Small intestine (tissue), 7 donors: Measurements from ENCODE around the gene RGS19. TPM values are rescaled to one million over a fixed set of nuclear protein-coding genes. Genes with fewer than 3 reads are reported as not detected.

ENCODE experiments used
- DNase-seq, 2 donors: peaks; one replicate each; pipeline versions ENCODE4 v3.0.0 to v3.0.0-alpha.2; 2013
- FAIRE-seq: peaks from 2 replicates; lab custom pipeline; 2012; peaks lifted over from hg19 to GRCh38; lab: Jason Lieb, UNC
- H3K27ac ChIP-seq, 3 donors: one replicate each; pipeline ENCODE4 v1.5.1; 2013; ENCODE audit warnings: low read length in 2 of 3, mild to moderate bottlenecking in 2 of 3, control low read depth in 1 of 3, inconsistent platforms in 1 of 3, low read depth in 1 of 3, moderate library complexity in 1 of 3
- H3K27me3 ChIP-seq, 3 donors: one replicate each; pipeline ENCODE4 v1.6.1; 2013; ENCODE audit warnings: low read length in 3 of 3, inconsistent platforms in 1 of 3; ENCODE audit not compliant: control insufficient read depth in 3 of 3, insufficient read depth in 3 of 3
- H3K36me3 ChIP-seq, 3 donors: one replicate each; pipeline ENCODE4 v1.6.1; 2013; ENCODE audit warnings: low read length in 3 of 3, inconsistent platforms in 1 of 3, low read depth in 1 of 3, mild to moderate bottlenecking in 1 of 3, moderate library complexity in 1 of 3; ENCODE audit not compliant: control insufficient read depth in 3 of 3, insufficient read depth in 2 of 3
- H3K4me1 ChIP-seq, 3 donors: one replicate each; pipeline ENCODE4 v1.6.1; 2013; ENCODE audit warnings: low read length in 2 of 3, inconsistent platforms in 1 of 3, low read depth in 1 of 3, mild to moderate bottlenecking in 1 of 3, moderate library complexity in 1 of 3; ENCODE audit not compliant: control insufficient read depth in 3 of 3, insufficient read depth in 2 of 3
- H3K4me3 ChIP-seq, 3 donors: one replicate each; pipeline ENCODE4 v1.5.1; 2013; ENCODE audit warnings: low read length in 3 of 3, control low read depth in 1 of 3, inconsistent platforms in 1 of 3, low read depth in 1 of 3, mild to moderate bottlenecking in 1 of 3, moderate library complexity in 1 of 3
- H3K9me3 ChIP-seq, 2 donors: one replicate each; pipeline ENCODE4 v1.6.1; 2013; ENCODE audit warnings: low read depth in 1 of 2, low read length in 1 of 2; ENCODE audit not compliant: control insufficient read depth in 2 of 2, insufficient read depth in 1 of 2
- WGBS, 3 donors: extraction: QIAGEN DNeasy Blood & Tissue Kit; methylation state at CpG; one replicate each; pipeline ENCODE4 v1.1.7; 2013; 5-methylcytosine and 5-hydroxymethylcytosine counted together
- polyA plus RNA-seq, 4 donors: library from polyadenylated mRNA; stranded (reverse) in 3 of 4; unstranded in 1 of 4; fragments of 200-250 nt in 3 of 4; fragments of 120-200 nt in 1 of 4; gene quantifications; one replicate each; pipeline versions ENCODE4 v1.2.1 to v1.2.3, GENCODE V29; 2013
- donor health status: healthy with polysubstance abuse.
- donor health status: control.
- donor health status: control.
- donor health status: Bipolar disorder and iron deficiency.
- donor health status: healthy.

RGS19 gene
- polyA plus RNA-seq, 4 donors: 1.8 to 10.8 (median 6.2) TPM

GRCh38 chr20:64105846-64106434, 26.6 kb upstream of the RGS19 start:
- no peak for FAIRE-seq
- 86 to 90% (median 88%) methylated on average over 39 of the region's 39 CpGs for WGBS, 3 donors
- Histone ChIP-seq H3K4me1 (no peaks in the 10 kb centered on the region), H3K27me3 (peaks cover 2 to 33% (median 8%) of the 10 kb centered on the region in 3 donors), H3K4me3 (no peak overlapping the region), H3K36me3 (no peaks in the 10 kb centered on the region), H3K27ac (no peak overlapping the region), H3K9me3 (no peaks in the 10 kb centered on the region)
- DNase-seq: no peak

- peaks cover 2 to 43% (median 8%) of the 10 kb centered on the region in 3 donors for H3K27me3 ChIP-seq
Observed at GRCh38 chr20:64104667-64105451, 25.5 kb upstream of the RGS19 start.

DNA sequence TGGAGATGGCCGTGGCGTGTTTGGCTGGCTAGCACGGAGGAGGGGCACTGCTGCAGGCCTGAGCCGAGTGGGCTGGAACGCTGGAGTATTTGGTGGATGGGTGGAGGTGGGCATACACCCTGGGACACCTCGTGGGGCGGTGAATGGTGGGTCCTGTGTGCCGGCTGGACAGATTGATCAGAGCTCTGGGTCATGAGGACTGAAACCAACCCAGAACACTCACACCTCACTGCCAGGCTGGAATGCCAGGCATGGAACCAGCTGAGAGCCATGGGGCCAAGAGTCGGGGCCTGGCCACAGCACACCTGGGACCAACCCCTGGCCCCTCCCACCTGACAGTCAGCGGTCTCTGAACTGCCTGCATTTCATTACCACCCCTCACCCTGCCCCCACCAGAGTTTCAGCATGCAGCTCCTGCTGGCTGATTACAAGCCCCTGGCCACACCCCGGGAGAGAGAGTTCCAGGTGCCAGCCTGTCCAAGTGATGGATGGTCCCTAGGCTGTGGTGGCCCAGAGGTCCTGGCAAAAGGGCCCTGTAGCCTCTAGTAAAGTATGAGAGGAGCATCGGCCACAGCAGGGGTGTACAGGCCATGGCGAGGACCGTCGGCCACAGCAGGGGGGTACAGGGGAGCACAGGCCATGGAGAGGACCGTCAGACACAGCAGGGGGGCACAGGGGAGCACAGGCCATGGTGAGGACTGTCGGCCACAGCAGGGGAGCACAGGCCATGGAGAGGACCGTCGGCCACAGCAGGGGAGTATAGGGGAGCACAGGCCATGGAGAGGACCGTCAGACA, 24.8 kb upstream of the RGS19 start:
- Histone ChIP-seq H3K36me3 (no peaks in the 10 kb centered on the region), H3K9me3 (no peaks in the 10 kb centered on the region), H3K4me1 (no peaks in the 10 kb centered on the region), H3K4me3 (no peak overlapping the region), H3K27me3 (peaks cover 2 to 43% (median 8%) of the 10 kb centered on the region in 3 donors), H3K27ac (no peak overlapping the region)
- FAIRE-seq: no peak
- DNase-seq: no peak
- WGBS, 3 donors: 66 to 68% (median 68%) methylated on average over 20 of the region's 20 CpGs

More at GRCh38 chr20:64104667-64105451, 25.5 kb upstream of the RGS19 start:
- no peak for DNase-seq
- FAIRE-seq: no peak
- no peaks in the 10 kb centered on the region for H3K36me3 ChIP-seq
- no peak overlapping the region for H3K27ac ChIP-seq
- 79 to 86% (median 80%) methylated on average over 25 of the region's 25 CpGs for WGBS, 3 donors
- H3K4me1 ChIP-seq: no peaks in the 10 kb centered on the region
- no peak overlapping the region for H3K4me3 ChIP-seq
- no peaks in the 10 kb centered on the region for H3K9me3 ChIP-seq

GRCh38 chr20:64102647-64103354, 23.5 kb upstream of the RGS19 start:
- WGBS, 3 donors: 19 to 22% (median 21%) methylated on average over 27 to 30 of the region's 30 CpGs
- FAIRE-seq: no peak
- Histone ChIP-seq H3K27me3 (peaks cover 2 to 43% (median 8%) of the 10 kb centered on the region in 3 donors), H3K4me1 (no peaks in the 10 kb centered on the region), H3K9me3 (no peaks in the 10 kb centered on the region), H3K27ac (no peak overlapping the region), H3K4me3 (no peak overlapping the region), H3K36me3 (no peaks in the 10 kb centered on the region)
- no peak for DNase-seq

GRCh38 chr20:64101731-64102621, 22.7 kb upstream of the RGS19 start:
- Histone ChIP-seq H3K9me3 (no peaks in the 10 kb centered on the region), H3K27ac (no peak overlapping the region), H3K4me1 (no peaks in the 10 kb centered on the region), H3K4me3 (no peak overlapping the region), H3K27me3 (peaks cover 2 to 41% (median 8%) of the 10 kb centered on the region in 3 donors), H3K36me3 (no peaks in the 10 kb centered on the region)
- FAIRE-seq (no peak), DNase-seq (peak in 1 of 2 donors; percentile 55)
- WGBS, 3 donors: 6 to 14% (median 7%) methylated on average over 23 to 64 of the region's 64 CpGs

GRCh38 chr20:64100946-64101688, 21.8 kb upstream of the RGS19 start:
- no peaks in the 10 kb centered on the region for H3K9me3 ChIP-seq

DNA sequence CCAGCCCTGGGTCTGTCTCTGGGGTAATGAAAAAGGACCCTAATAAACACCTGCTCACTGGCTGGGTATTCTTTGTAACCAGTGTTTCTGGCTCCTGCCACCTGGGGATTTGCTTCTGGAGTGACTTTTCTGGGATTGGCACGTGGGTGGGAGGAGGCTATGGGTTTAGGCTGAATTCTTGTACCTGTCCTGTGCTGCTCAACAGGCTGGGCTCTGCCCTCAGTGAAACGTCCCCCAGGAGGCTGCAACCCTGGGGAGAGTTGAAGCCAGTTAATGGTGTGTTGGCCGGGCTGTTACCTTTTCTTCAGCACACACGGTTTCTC, 21.2 kb upstream of the RGS19 start:
- no peak overlapping the region for H3K4me3 ChIP-seq

More at GRCh38 chr20:64100946-64101688, 21.8 kb upstream of the RGS19 start:
- DNase-seq (no peak), FAIRE-seq (no peak)
- 75 to 82% (median 76%) methylated on average over 9 of the region's 9 CpGs for WGBS, 3 donors
- Histone ChIP-seq H3K27me3 (peaks cover 2 to 41% (median 8%) of the 10 kb centered on the region in 3 donors), H3K4me1 (no peaks in the 10 kb centered on the region), H3K4me3 (no peak overlapping the region), H3K27ac (no peak overlapping the region), H3K36me3 (no peaks in the 10 kb centered on the region)

More for the DNA sequence above, 21.2 kb upstream of the RGS19 start:
- no peak for FAIRE-seq
- no peak overlapping the region for H3K27ac ChIP-seq
- H3K4me1 ChIP-seq: no peaks in the 10 kb centered on the region
- DNase-seq: no peak
- no peaks in the 10 kb centered on the region for H3K36me3 ChIP-seq
- H3K27me3 ChIP-seq: peaks cover 2 to 41% (median 8%) of the 10 kb centered on the region in 3 donors
- WGBS, 3 donors: 43 to 66% (median 57%) methylated on average over 4 of the region's 4 CpGs
- H3K9me3 ChIP-seq: no peaks in the 10 kb centered on the region
